Heart left ventricle (tissue), 13 donors: Measurements from ENCODE around the gene SCAI.

ENCODE experiments used
- CTCF ChIP-seq, 12 donors: fragments of 200-600 bp; sonication (generic) in 4 of 12; IDR thresholded peaks; one replicate each; pipeline versions ENCODE4 v1.5.0 to v1.8.0; 2018 to 2022; ENCODE audit warnings: antibody characterized with exemption in 12 of 12, mild to moderate bottlenecking in 5 of 12
- POLR2A ChIP-seq, 2 donors: fragments of 450-650 bp; IDR thresholded peaks; one replicate each; pipeline ENCODE4 v1.6.1; 2017; ENCODE audit warnings: antibody characterized with exemption in 2 of 2, mild to moderate bottlenecking in 2 of 2, moderate library complexity in 2 of 2
- donor health status: ischemic (EF 13 %, LVEDD 7.1; RV severe dilation, severe dysfunction).
- donor health status: DM: no; HTN: yes; CAD: no.
- donor health status: DM: no; HTN: no; CAD: no.
- donor health status: ischemic (EF 25% LVEDD 6.9; RV normal size, moderate dysfunction).
- donor health status: ischemic (EF 25% LVEDD 5.7; RV mildly dilated, moderate dysfunction).
- donor health status: ischemic (EF 35%, LVEDD 5.7; RV mildly dilated, moderate dysfunction).
- donor health status: nonischemic (EF 11% LVEDD 7.7; RV severe dilation, severe dysfunction).
- donor health status: DM: yes; HTN: yes; CAD: no.
- donor health status: PGD.
- donor health status: ischemic (EF 29% LVEDD 5.4; RV normal size, mild dysfunction).
- donor health status: nonischemic (EF 23%, LVEDD 6.1; RV moderate dilation, normal function).

GRCh38 chr9:125043631-125044030 is 99.7 kb downstream of the SCAI start:
- TF ChIP-seq POLR2A (IDR thresholded peaks at IDR 0.05): no peak
- TF ChIP-seq CTCF (IDR thresholded peaks at IDR 0.05): no peak
